Uterus (tissue), 2 donors: Measurements from ENCODE around the gene KRT78.

Source experiments
- POLR2A ChIP-seq, 2 donors: fragments of 450-650 bp; IDR thresholded peaks; one replicate each; pipeline ENCODE4 v1.6.1; 2016; ENCODE audit warnings: antibody characterized with exemption in 2 of 2, mild to moderate bottlenecking in 1 of 2, moderate library complexity in 1 of 2
- TF ChIP-seq, protein P1 (sequence below), 4 experiments: fragments of 200-600 bp in 2 of 4; fragments of 450-650 bp in 2 of 4; sonication (generic) in 2 of 4; IDR thresholded peaks; one replicate each; pipeline ENCODE4 v1.5.1; 2016 to 2019; ENCODE audit warnings: antibody characterized with exemption in 4 of 4, mild to moderate bottlenecking in 2 of 4, moderate library complexity in 1 of 4

DNA sequence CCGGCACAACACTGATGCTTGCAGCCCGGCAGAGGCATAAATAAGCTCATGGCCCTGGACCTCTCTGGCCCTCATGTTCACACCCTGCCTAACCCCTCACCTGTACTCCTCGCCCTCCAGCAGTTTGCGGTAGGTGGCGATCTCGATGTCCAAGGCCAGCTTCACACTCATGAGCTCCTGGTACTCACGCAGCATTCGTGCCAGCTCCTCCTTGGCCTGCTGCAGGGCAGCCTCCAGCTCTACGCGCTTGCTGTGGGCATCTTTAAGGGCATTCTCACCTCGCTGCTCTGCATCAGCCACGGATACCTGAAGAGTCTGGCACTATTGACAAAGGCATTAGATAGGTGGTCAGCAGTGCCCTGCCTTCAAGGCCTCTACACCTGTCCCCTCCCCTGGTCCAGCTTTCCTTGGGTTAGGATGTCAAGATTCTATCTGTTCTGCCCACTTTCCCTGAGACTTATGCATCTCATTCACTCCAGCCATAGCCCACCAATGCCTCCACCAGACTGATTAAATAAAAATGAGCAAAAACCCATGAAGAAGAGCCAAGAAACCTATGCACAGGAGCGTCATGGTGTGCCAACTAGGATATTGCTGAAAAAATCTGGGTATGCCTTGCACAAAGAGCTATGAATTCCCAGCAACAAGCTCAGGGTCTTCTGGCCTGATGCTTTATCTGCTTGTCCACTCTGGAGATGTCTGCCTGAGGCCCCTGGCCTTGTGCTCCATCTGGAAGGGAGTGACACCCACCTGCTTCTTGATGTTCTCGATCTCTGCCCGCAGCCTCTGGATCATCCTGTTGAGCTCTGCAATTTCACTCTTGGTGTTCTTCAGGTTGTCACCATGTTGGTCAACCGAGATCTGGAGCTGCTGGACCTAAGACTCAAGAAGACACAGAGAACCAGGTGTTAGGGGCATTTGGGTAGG lies 41.0 kb downstream of the KRT78 start:
- TF ChIP-seq, protein P1, sequence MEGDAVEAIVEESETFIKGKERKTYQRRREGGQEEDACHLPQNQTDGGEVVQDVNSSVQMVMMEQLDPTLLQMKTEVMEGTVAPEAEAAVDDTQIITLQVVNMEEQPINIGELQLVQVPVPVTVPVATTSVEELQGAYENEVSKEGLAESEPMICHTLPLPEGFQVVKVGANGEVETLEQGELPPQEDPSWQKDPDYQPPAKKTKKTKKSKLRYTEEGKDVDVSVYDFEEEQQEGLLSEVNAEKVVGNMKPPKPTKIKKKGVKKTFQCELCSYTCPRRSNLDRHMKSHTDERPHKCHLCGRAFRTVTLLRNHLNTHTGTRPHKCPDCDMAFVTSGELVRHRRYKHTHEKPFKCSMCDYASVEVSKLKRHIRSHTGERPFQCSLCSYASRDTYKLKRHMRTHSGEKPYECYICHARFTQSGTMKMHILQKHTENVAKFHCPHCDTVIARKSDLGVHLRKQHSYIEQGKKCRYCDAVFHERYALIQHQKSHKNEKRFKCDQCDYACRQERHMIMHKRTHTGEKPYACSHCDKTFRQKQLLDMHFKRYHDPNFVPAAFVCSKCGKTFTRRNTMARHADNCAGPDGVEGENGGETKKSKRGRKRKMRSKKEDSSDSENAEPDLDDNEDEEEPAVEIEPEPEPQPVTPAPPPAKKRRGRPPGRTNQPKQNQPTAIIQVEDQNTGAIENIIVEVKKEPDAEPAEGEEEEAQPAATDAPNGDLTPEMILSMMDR (IDR thresholded peaks at IDR 0.05): no peak
- no peak for TF ChIP-seq POLR2A (IDR thresholded peaks at IDR 0.05)
